HG02884 (cell line): ENCODE measurements around the gene RCBTB2.
A peak's percentile ranks its signal among the peaks of the same experiment; 100 is the strongest.

ENCODE experiments used
- ATAC-seq: cut with Tn5 transposase; IDR thresholded peaks from one replicate; pipeline ENCODE4 v1.9.1; 2021; ENCODE audit warnings: mild to moderate bottlenecking, moderate library complexity; ENCODE audit not compliant: unreplicated experiment

The RCBTB2 gene

GRCh38 chr13:48532256-48532505 lies 699 bp downstream of the RCBTB2 start:
- ATAC-seq = peak; percentile 1

- no peak for ATAC-seq
Measured at GRCh38 chr13:48531416-48532255, 1.2 kb downstream of the RCBTB2 start.

GRCh38 chr13:48530833-48531232 lies 2.0 kb downstream of the RCBTB2 start:
- ATAC-seq = no peak

- ATAC-seq = no peak
Measured at GRCh38 chr13:48528720-48529119, 4.2 kb downstream of the RCBTB2 start.

GRCh38 chr13:48527955-48528354 lies 4.9 kb downstream of the RCBTB2 start:
- ATAC-seq = no peak

DNA sequence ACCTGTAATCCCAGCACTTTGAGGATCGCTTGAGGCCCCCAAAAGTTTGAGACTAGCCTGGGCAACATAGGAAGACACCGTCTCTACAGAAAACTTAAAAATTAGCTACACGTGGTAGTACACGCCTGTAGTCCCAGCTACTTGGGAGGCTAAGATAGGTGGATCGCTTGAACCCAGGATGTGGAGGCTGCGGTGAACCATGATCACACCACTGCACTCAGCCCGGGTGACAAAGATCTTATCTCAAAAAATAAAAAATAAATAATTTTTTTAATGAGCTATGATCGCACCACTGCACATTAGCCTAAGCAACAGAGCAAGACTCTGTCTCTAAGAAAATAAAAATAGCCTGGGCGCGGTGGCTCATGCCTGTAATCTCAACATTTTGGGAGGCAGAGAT lies 6.6 kb downstream of the RCBTB2 start:
- no peak for ATAC-seq

DNA sequence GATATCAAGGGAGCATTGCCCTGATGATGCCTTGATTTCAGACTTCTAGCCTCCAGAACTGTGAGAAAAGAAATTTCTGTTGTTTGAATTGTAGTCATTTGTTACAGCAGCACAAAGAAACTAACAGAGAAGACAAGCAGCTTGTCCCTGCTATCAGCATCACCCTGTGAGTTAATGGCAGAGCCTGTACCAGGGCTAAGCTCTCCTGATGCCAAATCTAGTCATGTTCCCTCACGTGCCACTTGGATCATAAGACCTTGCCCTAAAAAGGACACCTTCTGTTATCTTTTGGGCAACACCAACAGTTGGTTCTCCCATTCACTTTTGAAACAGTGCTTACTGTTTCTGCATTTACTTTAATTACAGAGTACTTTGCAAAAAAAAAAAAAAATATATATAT lies 14.8 kb downstream of the RCBTB2 start:
- ATAC-seq = no peak

DNA sequence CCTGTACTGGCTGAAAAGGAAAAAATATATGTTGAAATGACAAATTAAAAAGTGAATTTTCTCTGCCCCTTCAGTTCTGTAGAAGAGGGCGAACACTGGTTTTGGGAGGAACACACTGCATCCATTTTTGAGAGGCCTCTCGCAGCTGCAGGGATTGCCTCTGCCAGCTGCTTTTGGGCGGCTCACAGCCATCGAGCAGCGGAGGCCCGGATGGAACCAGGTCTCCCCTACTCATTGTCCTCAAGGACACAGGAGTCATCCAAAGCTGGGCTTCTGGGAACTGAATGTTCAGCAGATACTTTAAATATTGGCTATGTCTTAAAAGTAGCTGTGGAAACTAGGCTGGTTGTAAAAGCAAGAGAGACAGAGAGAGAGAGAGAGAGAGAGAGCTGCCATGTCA lies 17.1 kb downstream of the RCBTB2 start:
- ATAC-seq = no peak

- no peak for ATAC-seq
Measured at GRCh38 chr13:48514793-48515192, 18.1 kb downstream of the RCBTB2 start.

GRCh38 chr13:48511621-48512230 lies 21.2 kb downstream of the RCBTB2 start:
- no peak for ATAC-seq

- no peak for ATAC-seq
Measured at GRCh38 chr13:48510698-48511097, 22.2 kb downstream of the RCBTB2 start.

- no peak for ATAC-seq
Measured at GRCh38 chr13:48508011-48508410, 24.9 kb downstream of the RCBTB2 start.

GRCh38 chr13:48507021-48507420 lies 25.9 kb downstream of the RCBTB2 start:
- no peak for ATAC-seq

DNA sequence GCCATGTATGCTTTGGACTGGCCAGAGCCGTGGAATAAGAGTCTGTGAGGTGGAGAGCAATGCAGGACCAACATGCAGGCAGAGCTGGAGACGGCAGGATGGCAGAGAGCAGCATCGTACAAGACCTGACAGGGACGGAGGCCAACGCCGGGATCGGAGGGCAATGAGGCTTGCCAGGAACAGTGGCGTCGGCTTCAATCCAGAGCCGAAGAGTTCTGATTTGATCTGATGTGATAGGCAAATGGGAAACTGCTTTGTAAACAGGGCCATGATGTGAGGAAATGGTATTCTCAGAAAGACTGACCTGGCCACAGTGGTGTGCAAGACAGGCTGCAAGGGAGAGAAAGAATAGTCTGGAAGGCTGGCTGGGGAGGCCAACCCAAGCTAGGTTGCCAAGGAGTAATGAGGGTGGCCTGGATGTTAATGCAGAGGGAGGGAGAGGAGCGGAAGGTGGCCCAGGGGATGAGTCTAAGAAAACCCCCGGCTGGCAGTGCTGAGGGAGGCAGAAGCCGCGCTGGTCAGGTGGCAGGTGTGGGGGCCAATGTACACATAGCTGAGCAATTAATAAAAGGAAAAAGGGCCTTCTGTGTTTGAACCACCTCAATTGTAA lies 26.7 kb downstream of the RCBTB2 start:
- no peak for ATAC-seq

DNA sequence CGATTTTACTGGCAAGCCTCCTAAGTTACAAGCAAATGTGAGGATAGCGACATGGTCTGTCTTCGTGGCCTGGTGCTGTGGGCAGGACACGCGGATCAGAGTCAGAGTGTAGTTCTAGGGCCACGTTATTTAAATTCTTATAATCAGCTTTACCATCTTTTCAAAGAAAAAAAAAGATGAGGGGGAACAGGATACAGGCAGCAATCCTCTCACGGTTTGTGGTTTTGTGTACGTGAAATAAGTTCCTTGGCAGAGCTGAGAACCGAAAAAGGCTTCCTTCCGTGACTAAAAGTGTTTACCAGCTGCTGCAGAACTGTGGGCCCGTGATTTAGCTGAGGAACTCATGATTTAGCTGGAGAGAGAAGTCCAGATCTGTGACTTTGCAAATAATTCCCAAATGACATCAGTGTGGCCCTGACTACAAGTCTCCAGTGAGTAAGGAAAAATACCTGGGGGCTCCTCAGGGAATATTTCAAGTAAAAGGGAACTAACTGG lies 27.2 kb downstream of the RCBTB2 start:
- peak; percentile 61 for ATAC-seq

DNA sequence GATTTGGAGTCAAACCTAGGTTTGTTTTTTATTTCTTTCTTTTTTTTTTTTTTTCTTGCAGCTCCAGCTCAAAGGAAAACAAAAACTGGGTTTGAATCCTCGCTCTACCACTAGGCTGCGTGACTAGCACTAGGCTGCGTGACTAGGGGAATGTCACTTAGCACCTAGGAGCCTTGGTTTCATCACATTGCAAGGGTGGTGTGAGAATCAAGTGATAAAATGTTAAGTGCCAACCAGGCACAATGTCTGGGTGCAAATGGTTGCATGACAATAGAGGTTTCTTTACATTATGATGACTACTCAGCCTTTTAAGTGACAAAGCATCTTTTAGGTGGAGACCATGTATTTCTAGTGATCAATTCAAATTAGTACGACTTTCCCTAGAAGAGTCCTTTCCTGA lies 27.9 kb downstream of the RCBTB2 start:
- ATAC-seq = no peak

GRCh38 chr13:48504606-48505005 lies 28.3 kb downstream of the RCBTB2 start:
- ATAC-seq = no peak

- ATAC-seq = no peak
Measured at GRCh38 chr13:48502601-48503319, 30.1 kb downstream of the RCBTB2 start.

- ATAC-seq = no peak
Measured at GRCh38 chr13:48501705-48502104, 31.2 kb downstream of the RCBTB2 start.

DNA sequence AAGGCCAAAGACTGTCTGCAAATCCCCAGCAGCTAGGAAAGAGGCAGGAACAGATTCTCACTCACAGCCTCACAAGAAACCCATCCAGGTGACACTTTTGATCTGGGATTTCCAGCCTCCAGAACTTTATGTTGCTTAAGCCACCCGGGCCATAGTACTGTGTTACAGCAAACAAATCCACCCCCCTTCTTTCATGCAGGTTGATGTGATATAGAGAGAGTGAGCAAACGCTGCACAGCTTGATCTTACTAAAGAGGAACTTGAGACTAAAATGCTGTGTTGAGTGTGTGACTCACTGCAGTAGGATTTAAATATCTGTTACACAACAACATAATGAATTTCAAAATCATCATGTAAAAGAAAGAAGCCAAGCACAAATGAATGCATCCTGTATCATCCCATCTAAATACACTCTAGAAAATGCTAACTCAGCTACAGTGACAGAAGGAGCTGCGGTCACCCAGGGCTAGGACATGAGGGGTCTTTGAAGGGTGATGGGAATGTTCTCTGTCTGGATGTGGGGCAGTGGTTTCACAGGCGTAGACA lies 32.2 kb downstream of the RCBTB2 start:
- ATAC-seq = peak; percentile 36

DNA sequence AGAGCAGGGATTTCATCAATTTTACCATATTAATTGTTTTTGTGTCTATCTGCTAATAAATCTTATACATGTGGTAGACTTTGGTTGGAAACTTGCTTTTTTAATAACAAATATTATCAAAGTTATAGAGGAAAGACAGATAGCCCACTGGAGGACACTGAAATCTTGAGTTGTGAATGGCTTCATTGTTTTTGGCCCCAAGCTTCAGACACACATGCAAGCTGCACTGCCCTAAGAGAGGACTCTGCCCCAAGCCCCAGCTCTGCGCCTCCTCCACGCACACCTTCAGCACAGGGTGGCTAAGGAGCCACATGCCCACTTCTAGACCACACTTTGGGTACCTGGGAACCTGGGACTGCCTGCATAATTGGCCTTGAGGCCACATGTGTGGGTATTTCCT lies 35.2 kb downstream of the RCBTB2 start:
- no peak for ATAC-seq
